ENCODE measurements around the gene GRK3. TPM values are rescaled to one million over a fixed set of nuclear protein-coding genes. Genes with fewer than 3 reads are reported as not detected.
"Not testable (repeated sequence)": the region's sequence is repeated elsewhere in the genome, so short reads cannot be mapped to it uniquely, and the experiment has no call there.

Gene GRK3
- total RNA-seq, result 19.2 TPM

GRCh38 chr22:25564320-25564978 is at the start of gene GRK3:
TSS of gene GRK3 (plus strand) at chr22:25564675. CDS start at chr22:25565041, 366 bp downstream.
- no peak for DNase-seq

GRCh38 chr22:25518000-25518663 is 46.3 kb upstream of the GRK3 start:
- no peak for DNase-seq

- no peak for DNase-seq
These were observed 39.1 kb upstream of the GRK3 start for GRCh38 chr22:25525376-25525775.

GRCh38 chr22:25525804-25526584 is 38.5 kb upstream of the GRK3 start:
- not testable (repeated sequence) for DNase-seq

GRCh38 chr22:25527016-25527415 is 37.5 kb upstream of the GRK3 start:
- DNase-seq, result not testable (repeated sequence)

- not testable (repeated sequence) for DNase-seq
These were observed 36.4 kb upstream of the GRK3 start for GRCh38 chr22:25528068-25528467.

GRCh38 chr22:25529059-25529458 is 35.4 kb upstream of the GRK3 start:
- not testable (repeated sequence) for DNase-seq

- not testable (repeated sequence) for DNase-seq
These were observed 34.8 kb upstream of the GRK3 start for GRCh38 chr22:25529541-25530137.

- DNase-seq, result not testable (repeated sequence)
These were observed 32.8 kb upstream of the GRK3 start for GRCh38 chr22:25531677-25532076.

- no peak for DNase-seq
These were observed 29.8 kb upstream of the GRK3 start for GRCh38 chr22:25534724-25535123.

GRCh38 chr22:25536589-25536988 is 27.9 kb upstream of the GRK3 start:
- no peak for DNase-seq

- no peak for DNase-seq
These were observed 24.1 kb upstream of the GRK3 start for GRCh38 chr22:25540166-25540907.

GRCh38 chr22:25540908-25541660 is 23.4 kb upstream of the GRK3 start:
- DNase-seq, result no peak

- no peak for DNase-seq
These were observed 22.3 kb upstream of the GRK3 start for GRCh38 chr22:25542191-25542590.

- DNase-seq, result no peak
These were observed 21.6 kb upstream of the GRK3 start for GRCh38 chr22:25542720-25543402.

GRCh38 chr22:25545146-25545545 is 19.3 kb upstream of the GRK3 start:
- no peak for DNase-seq

GRCh38 chr22:25545672-25546071 is 18.8 kb upstream of the GRK3 start:
- no peak for DNase-seq

- DNase-seq, result no peak
These were observed 18.2 kb upstream of the GRK3 start for GRCh38 chr22:25546242-25546641.

- DNase-seq, result no peak
These were observed 17.7 kb upstream of the GRK3 start for GRCh38 chr22:25546751-25547150.

GRCh38 chr22:25548866-25549464 is 15.5 kb upstream of the GRK3 start:
- DNase-seq, result no peak
